Fibroblast of lung (primary cell): ENCODE results near the gene SLC17A9.

ENCODE experiments used
- CTCF ChIP-seq, 2 donors: IDR thresholded peaks in 1 of 2; conservative IDR thresholded peaks in 1 of 2; 1 replicate in 1 of 2; 2 replicates in 1 of 2; pipeline ENCODE4 v1.5.1; 2011 to 2012; ENCODE audit warnings: low read length in 2 of 2, control low read depth in 1 of 2, inconsistent platforms in 1 of 2, low read depth in 1 of 2, mild to moderate bottlenecking in 1 of 2
- EZH2 ChIP-seq: IDR thresholded peaks from 2 replicates; pipeline ENCODE4 v1.5.1; 2012; ENCODE audit warnings: low read length, control low read depth, mild to moderate bottlenecking; ENCODE audit errors: missing control alignments

DNA sequence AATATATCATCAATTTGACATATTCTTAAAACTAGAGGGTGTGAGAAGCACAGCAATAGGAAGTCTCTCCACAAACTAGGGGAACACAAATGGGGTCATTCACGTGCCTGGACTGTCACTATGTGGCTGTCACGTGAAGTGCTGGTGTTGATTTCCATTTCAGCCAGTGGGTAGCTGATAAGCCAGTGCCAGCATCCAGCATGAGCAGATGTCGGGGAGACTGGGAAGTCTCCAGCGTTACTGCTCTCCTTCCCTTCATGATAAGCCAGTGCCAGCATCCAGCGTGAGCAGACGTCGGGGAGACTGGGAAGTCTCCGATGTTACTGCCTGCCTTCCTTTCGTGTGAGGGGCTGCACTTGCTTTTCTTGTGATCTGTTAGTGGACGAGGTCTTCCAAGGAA lies 5.6 kb upstream of the SLC17A9 start:
- TF ChIP-seq CTCF (conservative IDR thresholded peaks at IDR 0.05 in 1 of 2, IDR thresholded peaks at IDR 0.05 in 1 of 2; ENCODE audit: low read depth in 1 of 2, low read length in 2 of 2) (no peak), EZH2 (no peak)
